GM23338 (cell line): ENCODE measurements around the gene WWP2.

Source experiments
- CREB1 ChIP-seq: fragments of 250-450 bp; sonication (Bioruptor Pico); IDR thresholded peaks from 2 replicates; pipeline ENCODE4 v1.5.0; 2020; ENCODE audit warnings: low read depth, mild to moderate bottlenecking, moderate library complexity
- EZH2 ChIP-seq: fragments of 200-600 bp; sonication (generic); IDR thresholded peaks from one replicate; pipeline ENCODE4 v1.8.0; 2017; ENCODE audit warnings: antibody characterized with exemption, mild to moderate bottlenecking, low read depth; ENCODE audit not compliant: unreplicated experiment
- EZH2phosphoT487 ChIP-seq: fragments of 200-600 bp; sonication (generic); IDR thresholded peaks from one replicate; pipeline ENCODE4 v1.8.1; 2018; ENCODE audit warnings: antibody characterized with exemption; ENCODE audit not compliant: unreplicated experiment
- JUNB ChIP-seq: IDR thresholded peaks from one replicate; pipeline ENCODE4 v1.6.1; 2016; ENCODE audit warnings: antibody characterized with exemption; ENCODE audit not compliant: unreplicated experiment
- NANOG ChIP-seq: IDR thresholded peaks from 2 replicates; pipeline ENCODE4 v1.6.1; 2016; ENCODE audit warnings: antibody characterized with exemption, borderline replicate concordance
- POLR2AphosphoS5 ChIP-seq: IDR thresholded peaks from 2 replicates; pipeline ENCODE4 v1.6.1; 2016; ENCODE audit warnings: antibody characterized with exemption, low read depth
- STAT1 ChIP-seq: IDR thresholded peaks from one replicate; pipeline ENCODE4 v1.6.1; 2016; ENCODE audit warnings: antibody characterized with exemption; ENCODE audit not compliant: unreplicated experiment
- ZNF114 ChIP-seq: fragments of 250-450 bp; sonication (Bioruptor Pico); IDR thresholded peaks from 2 replicates; pipeline ENCODE4 v1.5.0; 2020; ENCODE audit warnings: mild to moderate bottlenecking, moderate library complexity
- ZNF331 ChIP-seq: fragments of 250-450 bp; sonication (Bioruptor Pico); IDR thresholded peaks from 2 replicates; pipeline ENCODE4 v1.5.0; 2020; ENCODE audit warnings: low read depth, mild to moderate bottlenecking, moderate library complexity
- ZNF462 ChIP-seq: fragments of 250-450 bp; sonication (Bioruptor Pico); IDR thresholded peaks from 2 replicates; pipeline ENCODE4 v1.5.0; 2020; ENCODE audit warnings: mild to moderate bottlenecking, moderate library complexity
- TF ChIP-seq, protein P1 (sequence below), 2 experiments: fragments of 200-600 bp in 1 of 2; sonication (generic) in 1 of 2; conservative IDR thresholded peaks; 2 replicates each; pipeline versions ENCODE4 v1.5.1 to v1.6.1; 2016 to 2017; ENCODE audit warnings: antibody characterized with exemption in 2 of 2, low read depth in 2 of 2, mild to moderate bottlenecking in 2 of 2, moderate library complexity in 1 of 2
- TF ChIP-seq, protein P2 (sequence below): IDR thresholded peaks from one replicate; pipeline ENCODE4 v1.6.1; 2018; ENCODE audit warnings: antibody characterized with exemption; ENCODE audit not compliant: unreplicated experiment
- TF ChIP-seq, protein P3 (sequence below): IDR thresholded peaks from 2 replicates; pipeline ENCODE4 v1.6.1; 2016; ENCODE audit warnings: antibody characterized with exemption

DNA sequence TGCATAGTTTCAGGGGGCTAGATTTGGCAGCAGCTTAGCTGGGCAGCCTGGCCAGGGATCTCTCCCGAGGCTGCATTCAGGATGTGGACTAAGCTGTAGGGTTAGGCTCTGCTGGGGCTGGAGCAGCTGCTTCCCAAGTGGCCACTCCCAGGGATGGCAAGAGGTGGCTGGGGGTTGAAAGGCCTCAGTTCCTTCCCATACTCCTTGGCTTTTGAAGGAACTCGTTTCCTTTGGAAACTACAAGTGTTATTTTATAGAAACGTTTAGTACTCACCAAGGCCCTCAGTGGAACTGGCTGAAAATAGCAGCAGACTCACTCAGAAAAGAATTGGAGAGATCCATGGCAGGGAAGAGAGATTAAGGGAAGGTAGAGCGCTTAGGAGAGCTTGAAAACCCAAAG lies 76.4 kb downstream of the WWP2 start:
- TF ChIP-seq, protein P1, sequence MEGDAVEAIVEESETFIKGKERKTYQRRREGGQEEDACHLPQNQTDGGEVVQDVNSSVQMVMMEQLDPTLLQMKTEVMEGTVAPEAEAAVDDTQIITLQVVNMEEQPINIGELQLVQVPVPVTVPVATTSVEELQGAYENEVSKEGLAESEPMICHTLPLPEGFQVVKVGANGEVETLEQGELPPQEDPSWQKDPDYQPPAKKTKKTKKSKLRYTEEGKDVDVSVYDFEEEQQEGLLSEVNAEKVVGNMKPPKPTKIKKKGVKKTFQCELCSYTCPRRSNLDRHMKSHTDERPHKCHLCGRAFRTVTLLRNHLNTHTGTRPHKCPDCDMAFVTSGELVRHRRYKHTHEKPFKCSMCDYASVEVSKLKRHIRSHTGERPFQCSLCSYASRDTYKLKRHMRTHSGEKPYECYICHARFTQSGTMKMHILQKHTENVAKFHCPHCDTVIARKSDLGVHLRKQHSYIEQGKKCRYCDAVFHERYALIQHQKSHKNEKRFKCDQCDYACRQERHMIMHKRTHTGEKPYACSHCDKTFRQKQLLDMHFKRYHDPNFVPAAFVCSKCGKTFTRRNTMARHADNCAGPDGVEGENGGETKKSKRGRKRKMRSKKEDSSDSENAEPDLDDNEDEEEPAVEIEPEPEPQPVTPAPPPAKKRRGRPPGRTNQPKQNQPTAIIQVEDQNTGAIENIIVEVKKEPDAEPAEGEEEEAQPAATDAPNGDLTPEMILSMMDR (conservative IDR thresholded peaks at IDR 0.05; ENCODE audit: low read depth in 2 of 2) = no peak
- TF ChIP-seq POLR2AphosphoS5 (no peak), EZH2 (no peak), JUNB (no peak), EZH2phosphoT487 (no peak), NANOG (no peak), ZNF331 (no peak), ZNF114 (CRISPR knock-in tag) (no peak), CREB1 (CRISPR knock-in tag) (no peak), STAT1 (no peak), ZNF462 (CRISPR knock-in tag) (no peak)
- TF ChIP-seq, protein P2, sequence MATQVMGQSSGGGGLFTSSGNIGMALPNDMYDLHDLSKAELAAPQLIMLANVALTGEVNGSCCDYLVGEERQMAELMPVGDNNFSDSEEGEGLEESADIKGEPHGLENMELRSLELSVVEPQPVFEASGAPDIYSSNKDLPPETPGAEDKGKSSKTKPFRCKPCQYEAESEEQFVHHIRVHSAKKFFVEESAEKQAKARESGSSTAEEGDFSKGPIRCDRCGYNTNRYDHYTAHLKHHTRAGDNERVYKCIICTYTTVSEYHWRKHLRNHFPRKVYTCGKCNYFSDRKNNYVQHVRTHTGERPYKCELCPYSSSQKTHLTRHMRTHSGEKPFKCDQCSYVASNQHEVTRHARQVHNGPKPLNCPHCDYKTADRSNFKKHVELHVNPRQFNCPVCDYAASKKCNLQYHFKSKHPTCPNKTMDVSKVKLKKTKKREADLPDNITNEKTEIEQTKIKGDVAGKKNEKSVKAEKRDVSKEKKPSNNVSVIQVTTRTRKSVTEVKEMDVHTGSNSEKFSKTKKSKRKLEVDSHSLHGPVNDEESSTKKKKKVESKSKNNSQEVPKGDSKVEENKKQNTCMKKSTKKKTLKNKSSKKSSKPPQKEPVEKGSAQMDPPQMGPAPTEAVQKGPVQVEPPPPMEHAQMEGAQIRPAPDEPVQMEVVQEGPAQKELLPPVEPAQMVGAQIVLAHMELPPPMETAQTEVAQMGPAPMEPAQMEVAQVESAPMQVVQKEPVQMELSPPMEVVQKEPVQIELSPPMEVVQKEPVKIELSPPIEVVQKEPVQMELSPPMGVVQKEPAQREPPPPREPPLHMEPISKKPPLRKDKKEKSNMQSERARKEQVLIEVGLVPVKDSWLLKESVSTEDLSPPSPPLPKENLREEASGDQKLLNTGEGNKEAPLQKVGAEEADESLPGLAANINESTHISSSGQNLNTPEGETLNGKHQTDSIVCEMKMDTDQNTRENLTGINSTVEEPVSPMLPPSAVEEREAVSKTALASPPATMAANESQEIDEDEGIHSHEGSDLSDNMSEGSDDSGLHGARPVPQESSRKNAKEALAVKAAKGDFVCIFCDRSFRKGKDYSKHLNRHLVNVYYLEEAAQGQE = no peak
- TF ChIP-seq, protein P3, sequence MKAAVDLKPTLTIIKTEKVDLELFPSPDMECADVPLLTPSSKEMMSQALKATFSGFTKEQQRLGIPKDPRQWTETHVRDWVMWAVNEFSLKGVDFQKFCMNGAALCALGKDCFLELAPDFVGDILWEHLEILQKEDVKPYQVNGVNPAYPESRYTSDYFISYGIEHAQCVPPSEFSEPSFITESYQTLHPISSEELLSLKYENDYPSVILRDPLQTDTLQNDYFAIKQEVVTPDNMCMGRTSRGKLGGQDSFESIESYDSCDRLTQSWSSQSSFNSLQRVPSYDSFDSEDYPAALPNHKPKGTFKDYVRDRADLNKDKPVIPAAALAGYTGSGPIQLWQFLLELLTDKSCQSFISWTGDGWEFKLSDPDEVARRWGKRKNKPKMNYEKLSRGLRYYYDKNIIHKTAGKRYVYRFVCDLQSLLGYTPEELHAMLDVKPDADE = no peak
